ENCODE data around the gene DNAJC1.

DNA sequence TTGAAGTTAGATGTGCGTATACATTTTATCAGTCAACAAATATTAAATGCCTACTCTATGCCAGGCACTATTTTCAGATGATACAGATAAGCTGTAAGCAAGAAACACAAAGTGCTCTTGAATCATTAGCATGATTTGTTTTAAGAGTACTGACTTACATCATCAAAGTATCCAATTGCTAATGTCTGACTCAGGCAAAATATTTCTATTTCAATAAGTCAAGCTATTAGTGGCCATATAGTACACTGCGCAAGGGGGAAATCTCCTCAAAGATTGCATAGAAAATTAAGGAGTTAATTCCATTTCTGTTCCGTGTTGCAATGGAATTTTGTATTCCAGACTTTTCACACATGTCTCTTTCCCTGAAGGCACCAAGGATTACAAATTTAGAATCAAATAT is 46.1 kb upstream of the DNAJC1 start:
- TF ChIP-seq POLR2AphosphoS5 (IDR thresholded peaks at IDR 0.05; ENCODE audit: borderline replicate concordance, low read depth, low read length) (no peak), EZH2 (IDR thresholded peaks at IDR 0.05) (no peak), FOXP2 (optimal IDR thresholded peaks at IDR 0.05; ENCODE audit: control extremely low read depth, extremely low read length, insufficient read depth) (no peak)
